HepG2 (cell line): ENCODE data around the gene HMCN2. TPM values are rescaled to one million over a fixed set of nuclear protein-coding genes. Genes with fewer than 3 reads are reported as not detected.

ENCODE experiments used
- ARNTL ChIP-seq: sonication (generic); formaldehyde crosslinking; IDR thresholded peaks from 2 replicates; pipeline ENCODE4 v1.4.0; 2020; ENCODE audit warnings: mild to moderate bottlenecking, missing genetic modification reagents
- HNF4G ChIP-seq, 2 experiments: sonication (generic) in 1 of 2; formaldehyde crosslinking in 1 of 2; IDR thresholded peaks; 2 replicates each; pipeline versions ENCODE4 v1.4.0 to v1.6.1; 2011 to 2020; ENCODE audit warnings: borderline replicate concordance in 2 of 2, low read depth in 2 of 2, mild to moderate bottlenecking in 2 of 2, low read length in 1 of 2, missing genetic modification reagents in 1 of 2, moderate library complexity in 1 of 2
- PLSCR1 ChIP-seq: sonication (generic); formaldehyde crosslinking; IDR thresholded peaks from 2 replicates; pipeline ENCODE4 v1.5.0; 2020; ENCODE audit warnings: missing genetic modification reagents, mild to moderate bottlenecking, borderline replicate concordance
- SETDB1 ChIP-seq: sonication (generic); formaldehyde crosslinking; IDR thresholded peaks from 2 replicates; pipeline ENCODE4 v1.5.1; 2020; ENCODE audit warnings: missing genetic modification reagents, mild to moderate bottlenecking, borderline replicate concordance
- TOPORS ChIP-seq: sonication (generic); formaldehyde crosslinking; IDR thresholded peaks from 2 replicates; pipeline ENCODE4 v1.8.0; 2023; ENCODE audit warnings: mild to moderate bottlenecking, missing genetic modification reagents
- ZNF644 ChIP-seq: IDR thresholded peaks from 2 replicates; pipeline ENCODE4 v1.6.1; 2016; ENCODE audit warnings: low read depth
- ZNF816 ChIP-seq: sonication (generic); formaldehyde crosslinking; IDR thresholded peaks from 2 replicates; pipeline ENCODE4 v1.8.0; 2022; ENCODE audit warnings: missing genetic modification reagents, mild to moderate bottlenecking, borderline replicate concordance
- polyA plus RNA-seq, 8 experiments: library from polyadenylated mRNA; depleted of rRNA in 3 of 8; stranded (reverse) in 7 of 8; unstranded in 1 of 8; fragments of >200 nt; fragmentation: Illumina TruSeq in 4 of 8; extraction: Trizol in 4 of 8; gene quantifications; 2 replicates each; pipeline versions ENCODE4 v1.2.1 to v1.2.3, GENCODE V29; 2011 to 2016; ENCODE audit warnings: low read depth in 4 of 8, missing spikeins in 1 of 8, mixed read lengths in 1 of 8; ENCODE audit not compliant: insufficient read depth in 1 of 8
- total RNA-seq, 5 experiments: library from RNA; depleted of rRNA; stranded (reverse); fragments of >200 nt; fragmentation: Illumina TruSeq; extraction: Trizol; gene quantifications; 2 replicates each; pipeline ENCODE4 v1.2.3, GENCODE V29; 2016; ENCODE audit warnings: low read depth in 1 of 5
- TF ChIP-seq, protein P1 (sequence below): sonication (generic); formaldehyde crosslinking; IDR thresholded peaks from 2 replicates; pipeline ENCODE4 v1.8.1; 2022; ENCODE audit warnings: mild to moderate bottlenecking, missing genetic modification reagents
- TF ChIP-seq, protein P2 (sequence below): sonication (generic); formaldehyde crosslinking; IDR thresholded peaks from 2 replicates; pipeline ENCODE4 v1.4.0; 2020; ENCODE audit warnings: low read depth, mild to moderate bottlenecking, missing genetic modification reagents
- TF ChIP-seq, protein P3 (sequence below): IDR thresholded peaks from 2 replicates; pipeline ENCODE4 v1.6.1; 2016; ENCODE audit warnings: low read depth, missing genetic modification reagents, missing compliant biosample characterization

The HMCN2 gene
- total and polyA plus RNA-seq, 2 of the 13 experiments (the other 11 are each of a cell fraction or from before 2014, with no cell fraction given), result 0.09 TPM; not detected in 1

DNA sequence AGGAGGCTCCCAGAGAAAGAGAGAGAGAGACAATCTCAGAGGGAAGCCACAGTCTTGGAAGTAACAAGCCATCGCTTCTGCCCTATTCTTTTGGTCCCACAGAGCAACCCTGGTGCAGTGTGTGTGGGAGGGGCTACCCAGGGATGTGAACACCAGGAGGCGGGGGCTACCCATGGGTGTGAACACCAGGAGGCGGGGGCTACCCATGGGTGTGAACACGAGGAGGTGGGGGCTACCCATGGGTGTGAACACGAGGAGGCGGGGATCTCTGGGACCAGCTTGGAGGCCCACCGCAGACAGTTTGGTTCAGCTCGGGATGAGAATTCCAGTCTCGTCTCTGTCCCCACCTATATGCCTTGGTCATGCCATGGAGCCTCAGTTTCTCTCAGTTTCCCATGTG is 44.9 kb downstream of the HMCN2 start (continued):
- TF ChIP-seq, protein P1, sequence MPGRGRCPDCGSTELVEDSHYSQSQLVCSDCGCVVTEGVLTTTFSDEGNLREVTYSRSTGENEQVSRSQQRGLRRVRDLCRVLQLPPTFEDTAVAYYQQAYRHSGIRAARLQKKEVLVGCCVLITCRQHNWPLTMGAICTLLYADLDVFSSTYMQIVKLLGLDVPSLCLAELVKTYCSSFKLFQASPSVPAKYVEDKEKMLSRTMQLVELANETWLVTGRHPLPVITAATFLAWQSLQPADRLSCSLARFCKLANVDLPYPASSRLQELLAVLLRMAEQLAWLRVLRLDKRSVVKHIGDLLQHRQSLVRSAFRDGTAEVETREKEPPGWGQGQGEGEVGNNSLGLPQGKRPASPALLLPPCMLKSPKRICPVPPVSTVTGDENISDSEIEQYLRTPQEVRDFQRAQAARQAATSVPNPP (CRISPR knock-in tag), result no peak
- TF ChIP-seq PLSCR1 (CRISPR knock-in tag) (no peak), HNF4G (IDR thresholded peaks at IDR 0.05; ENCODE audit: borderline replicate concordance, low read depth, low read length) (no peak), HNF4G (CRISPR knock-in tag; IDR thresholded peaks at IDR 0.05; ENCODE audit: borderline replicate concordance, low read depth) (no peak), TOPORS (CRISPR knock-in tag) (no peak), ARNTL (CRISPR knock-in tag) (no peak), SETDB1 (CRISPR knock-in tag) (no peak), ZNF644 (no peak), ZNF816 (CRISPR knock-in tag) (no peak)
- TF ChIP-seq, protein P2, sequence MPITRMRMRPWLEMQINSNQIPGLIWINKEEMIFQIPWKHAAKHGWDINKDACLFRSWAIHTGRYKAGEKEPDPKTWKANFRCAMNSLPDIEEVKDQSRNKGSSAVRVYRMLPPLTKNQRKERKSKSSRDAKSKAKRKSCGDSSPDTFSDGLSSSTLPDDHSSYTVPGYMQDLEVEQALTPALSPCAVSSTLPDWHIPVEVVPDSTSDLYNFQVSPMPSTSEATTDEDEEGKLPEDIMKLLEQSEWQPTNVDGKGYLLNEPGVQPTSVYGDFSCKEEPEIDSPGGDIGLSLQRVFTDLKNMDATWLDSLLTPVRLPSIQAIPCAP (CRISPR knock-in tag), result no peak
- TF ChIP-seq, protein P3, sequence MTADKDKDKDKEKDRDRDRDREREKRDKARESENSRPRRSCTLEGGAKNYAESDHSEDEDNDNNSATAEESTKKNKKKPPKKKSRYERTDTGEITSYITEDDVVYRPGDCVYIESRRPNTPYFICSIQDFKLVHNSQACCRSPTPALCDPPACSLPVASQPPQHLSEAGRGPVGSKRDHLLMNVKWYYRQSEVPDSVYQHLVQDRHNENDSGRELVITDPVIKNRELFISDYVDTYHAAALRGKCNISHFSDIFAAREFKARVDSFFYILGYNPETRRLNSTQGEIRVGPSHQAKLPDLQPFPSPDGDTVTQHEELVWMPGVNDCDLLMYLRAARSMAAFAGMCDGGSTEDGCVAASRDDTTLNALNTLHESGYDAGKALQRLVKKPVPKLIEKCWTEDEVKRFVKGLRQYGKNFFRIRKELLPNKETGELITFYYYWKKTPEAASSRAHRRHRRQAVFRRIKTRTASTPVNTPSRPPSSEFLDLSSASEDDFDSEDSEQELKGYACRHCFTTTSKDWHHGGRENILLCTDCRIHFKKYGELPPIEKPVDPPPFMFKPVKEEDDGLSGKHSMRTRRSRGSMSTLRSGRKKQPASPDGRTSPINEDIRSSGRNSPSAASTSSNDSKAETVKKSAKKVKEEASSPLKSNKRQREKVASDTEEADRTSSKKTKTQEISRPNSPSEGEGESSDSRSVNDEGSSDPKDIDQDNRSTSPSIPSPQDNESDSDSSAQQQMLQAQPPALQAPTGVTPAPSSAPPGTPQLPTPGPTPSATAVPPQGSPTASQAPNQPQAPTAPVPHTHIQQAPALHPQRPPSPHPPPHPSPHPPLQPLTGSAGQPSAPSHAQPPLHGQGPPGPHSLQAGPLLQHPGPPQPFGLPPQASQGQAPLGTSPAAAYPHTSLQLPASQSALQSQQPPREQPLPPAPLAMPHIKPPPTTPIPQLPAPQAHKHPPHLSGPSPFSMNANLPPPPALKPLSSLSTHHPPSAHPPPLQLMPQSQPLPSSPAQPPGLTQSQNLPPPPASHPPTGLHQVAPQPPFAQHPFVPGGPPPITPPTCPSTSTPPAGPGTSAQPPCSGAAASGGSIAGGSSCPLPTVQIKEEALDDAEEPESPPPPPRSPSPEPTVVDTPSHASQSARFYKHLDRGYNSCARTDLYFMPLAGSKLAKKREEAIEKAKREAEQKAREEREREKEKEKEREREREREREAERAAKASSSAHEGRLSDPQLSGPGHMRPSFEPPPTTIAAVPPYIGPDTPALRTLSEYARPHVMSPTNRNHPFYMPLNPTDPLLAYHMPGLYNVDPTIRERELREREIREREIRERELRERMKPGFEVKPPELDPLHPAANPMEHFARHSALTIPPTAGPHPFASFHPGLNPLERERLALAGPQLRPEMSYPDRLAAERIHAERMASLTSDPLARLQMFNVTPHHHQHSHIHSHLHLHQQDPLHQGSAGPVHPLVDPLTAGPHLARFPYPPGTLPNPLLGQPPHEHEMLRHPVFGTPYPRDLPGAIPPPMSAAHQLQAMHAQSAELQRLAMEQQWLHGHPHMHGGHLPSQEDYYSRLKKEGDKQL, result no peak
